ENCODE results near the gene C2orf81.
"Not testable (repeated sequence)": the region's sequence is repeated elsewhere in the genome, so short reads cannot be mapped to it uniquely, and the experiment has no call there.

The C2orf81 gene

DNA sequence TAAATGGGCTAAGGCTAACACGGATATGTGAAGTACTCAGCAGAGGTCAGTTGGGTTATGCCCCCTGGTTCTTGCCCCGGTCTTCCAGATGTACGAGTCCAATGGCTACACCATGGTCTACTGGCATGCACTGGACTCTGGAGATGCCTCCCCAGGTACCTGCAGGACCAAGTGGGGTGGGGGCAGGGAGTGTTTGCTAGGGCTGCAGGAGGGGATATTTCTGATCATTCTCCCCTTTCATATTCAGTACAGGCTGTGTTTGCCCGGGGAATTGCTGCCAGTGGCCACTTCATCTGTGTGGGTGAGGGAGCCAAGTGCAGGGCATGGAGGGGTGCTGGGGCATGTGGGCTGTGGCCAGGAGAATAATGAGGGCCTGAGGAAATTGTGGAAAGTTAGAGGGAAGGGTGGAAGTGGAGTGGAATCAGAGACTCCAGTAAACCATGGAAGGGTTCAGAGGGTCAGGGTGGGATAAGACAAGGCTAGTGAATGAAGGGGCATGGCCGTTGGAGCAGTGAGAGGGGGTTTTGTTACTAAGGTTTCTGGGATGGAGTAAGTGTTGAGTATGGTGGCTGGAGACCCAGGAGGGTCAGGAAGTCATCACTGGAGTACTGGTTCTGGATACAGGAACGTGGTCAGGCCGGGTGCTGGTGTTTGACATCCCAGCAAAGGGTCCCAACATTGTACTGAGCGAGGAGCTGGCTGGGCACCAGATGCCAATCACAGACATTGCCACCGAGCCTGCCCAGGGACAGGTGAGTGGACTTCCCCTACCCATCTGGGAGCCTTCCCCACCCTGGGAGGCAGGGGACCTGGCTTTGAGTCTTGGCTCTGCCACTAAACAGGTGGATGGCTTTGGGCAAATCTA, 2.0 kb upstream of the C2orf81 start:
- DNase-seq (ENCODE audit: low read depth): no peak

DNA sequence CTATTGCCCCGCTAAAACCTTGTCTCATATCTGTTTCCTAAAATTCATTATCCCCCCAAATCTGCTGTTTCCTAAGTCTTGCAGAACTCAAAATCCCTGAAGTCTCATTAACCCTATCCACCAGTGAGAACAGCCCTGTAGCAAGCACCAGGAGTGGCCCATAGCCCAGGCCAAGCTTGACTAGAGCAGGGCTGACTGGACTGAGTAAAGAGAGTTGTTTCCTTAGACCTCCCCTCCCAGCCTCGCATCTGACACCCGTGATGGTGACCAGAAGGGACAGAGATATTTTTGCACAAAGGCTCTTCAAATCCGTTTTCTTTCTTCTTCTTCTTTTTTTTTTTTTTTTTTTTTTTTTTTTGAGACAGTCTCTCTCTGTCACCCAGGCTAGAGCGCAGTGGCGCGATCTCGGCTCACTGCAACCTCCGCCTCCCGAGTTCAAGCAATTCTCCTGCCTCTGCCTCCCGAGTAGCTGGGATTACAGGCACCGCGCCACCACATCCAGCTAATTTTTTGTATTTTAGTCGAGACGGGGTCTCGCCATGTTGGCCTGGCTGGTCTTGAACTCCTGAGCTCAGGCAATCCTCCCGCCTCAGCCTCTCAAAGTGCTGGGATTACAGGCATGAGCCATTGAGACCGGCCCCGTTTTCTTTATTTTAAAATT, 846 bp downstream of the C2orf81 start:
- not testable (repeated sequence) for DNase-seq (ENCODE audit: low read depth)

DNA sequence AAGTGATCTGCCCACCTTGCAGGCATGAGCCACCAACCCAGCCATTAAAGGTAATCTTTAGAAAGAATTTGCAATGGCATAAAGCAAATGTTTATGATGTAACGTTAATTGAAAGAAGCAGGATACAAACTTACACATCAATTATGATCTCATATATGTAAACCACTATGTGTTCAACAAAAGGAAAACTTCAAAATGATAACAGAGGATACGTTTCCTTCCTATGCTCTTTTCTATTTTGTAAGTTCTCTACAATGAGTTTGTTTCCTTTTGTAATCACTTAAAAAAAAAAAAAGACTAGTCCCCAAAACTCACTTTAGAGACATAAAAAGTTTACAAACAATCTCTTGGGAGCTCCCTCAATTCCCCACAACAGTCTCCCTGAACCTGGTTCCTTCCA, 1.4 kb downstream of the C2orf81 start:
- DNase-seq (ENCODE audit: low read depth): no peak

GRCh38 chr2:74419345-74419744, 2.1 kb downstream of the C2orf81 start:
- no peak for DNase-seq (ENCODE audit: low read depth)

GRCh38 chr2:74418312-74418711, 3.1 kb downstream of the C2orf81 start:
- DNase-seq (ENCODE audit: low read depth): no peak

DNA sequence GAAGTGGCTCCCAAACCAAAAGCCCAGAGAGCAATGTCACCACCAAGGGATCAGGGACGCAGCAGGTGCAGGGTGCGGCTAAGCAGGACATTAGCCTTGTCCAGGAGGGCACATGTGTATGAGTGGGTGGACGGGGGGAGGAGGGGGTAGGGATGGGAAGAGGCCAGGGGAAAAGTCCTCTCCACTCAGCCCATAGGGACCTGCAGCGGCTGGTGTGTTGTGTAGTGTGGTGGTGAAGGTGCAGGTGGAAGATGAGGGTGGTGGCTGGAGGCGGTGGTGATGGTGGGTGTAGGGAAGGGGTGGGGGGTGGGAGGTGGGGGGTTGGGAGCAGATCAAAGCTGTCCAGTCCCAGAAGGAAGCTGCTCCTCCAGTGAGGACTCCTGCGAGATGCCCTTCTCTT, 3.7 kb downstream of the C2orf81 start:
- DNase-seq (ENCODE audit: low read depth): no peak

DNA sequence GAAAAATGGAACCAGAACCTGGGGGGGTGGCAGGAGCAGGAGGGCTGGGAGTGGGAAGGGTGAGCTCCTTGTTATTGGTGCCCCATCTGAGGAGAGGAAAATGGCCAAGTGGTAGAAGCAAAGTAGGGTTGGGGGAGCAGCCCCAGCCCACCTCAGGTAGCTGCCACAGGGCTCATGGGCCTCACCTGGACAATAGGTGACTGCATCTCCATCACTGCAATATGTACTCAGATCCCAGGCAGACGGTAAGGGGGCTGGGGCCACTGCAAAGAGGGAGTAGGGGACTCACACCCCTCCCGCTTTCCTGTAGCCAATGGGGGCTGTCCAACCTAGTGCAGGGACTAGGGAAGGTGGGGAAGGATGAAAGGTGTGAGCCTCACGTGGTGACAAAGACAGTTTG, 4.2 kb downstream of the C2orf81 start:
- DNase-seq (ENCODE audit: low read depth): no peak

- no peak for DNase-seq (ENCODE audit: low read depth)
Observed at GRCh38 chr2:74416778-74417177, 4.6 kb downstream of the C2orf81 start.

- no peak for DNase-seq (ENCODE audit: low read depth)
Observed at GRCh38 chr2:74415762-74416395, 5.5 kb downstream of the C2orf81 start.

GRCh38 chr2:74414881-74415761, 6.3 kb downstream of the C2orf81 start:
- no peak for DNase-seq (ENCODE audit: low read depth)

DNA sequence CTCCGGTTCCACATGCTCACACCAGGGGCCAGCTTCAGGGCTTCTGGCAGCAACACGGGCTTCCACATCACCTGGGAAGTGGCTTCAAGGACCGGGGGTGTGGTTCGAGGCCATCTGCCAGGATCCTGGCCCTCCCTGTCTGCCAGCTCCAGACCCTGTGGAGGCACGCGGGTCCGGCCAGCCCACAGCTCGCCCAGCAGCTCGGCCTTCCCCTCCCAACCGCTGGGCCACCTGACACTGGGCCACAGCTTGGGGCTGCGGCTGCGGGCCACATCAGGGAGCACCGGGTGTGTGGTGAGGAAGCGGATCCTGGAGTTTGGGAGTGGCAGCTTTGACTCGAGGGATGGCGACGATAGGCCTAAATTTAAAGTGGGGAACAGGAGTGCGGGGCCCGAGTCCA, 7.0 kb downstream of the C2orf81 start:
- DNase-seq (ENCODE audit: low read depth): no peak

DNA sequence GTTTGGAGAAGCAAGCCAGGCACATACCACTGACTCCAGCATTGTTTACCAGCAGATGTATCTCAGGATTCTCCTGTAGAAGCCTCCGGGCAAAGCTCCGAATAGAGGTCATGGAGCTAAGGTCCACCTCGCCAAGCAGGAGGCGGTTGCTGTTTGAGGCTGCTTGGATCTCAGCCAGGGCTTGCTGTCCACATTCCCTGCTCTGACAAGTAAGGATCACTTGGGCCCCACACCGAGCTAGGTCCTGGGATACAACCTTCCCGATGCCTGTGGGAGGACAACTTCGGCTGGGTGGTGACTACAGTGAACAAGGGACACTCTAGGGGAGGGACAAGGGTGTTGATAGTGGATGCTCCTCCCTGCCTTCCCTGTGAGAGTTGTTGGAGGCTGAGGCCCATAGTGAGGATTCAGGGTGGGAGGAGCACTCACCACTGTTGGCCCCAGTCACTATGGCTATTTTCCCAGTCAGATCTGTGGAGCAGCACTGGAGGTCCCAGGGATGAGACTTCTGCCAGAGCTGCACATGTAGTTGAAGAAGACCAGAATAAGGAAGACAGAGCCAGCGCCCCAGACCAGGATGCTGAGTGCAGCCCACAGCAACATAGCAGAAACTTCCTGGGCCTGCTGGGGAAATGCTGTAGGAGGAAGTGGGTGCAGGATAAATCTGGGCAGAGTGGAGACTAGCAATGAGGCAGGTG, 8.3 kb downstream of the C2orf81 start:
- DNase-seq (ENCODE audit: low read depth): no peak

DNA sequence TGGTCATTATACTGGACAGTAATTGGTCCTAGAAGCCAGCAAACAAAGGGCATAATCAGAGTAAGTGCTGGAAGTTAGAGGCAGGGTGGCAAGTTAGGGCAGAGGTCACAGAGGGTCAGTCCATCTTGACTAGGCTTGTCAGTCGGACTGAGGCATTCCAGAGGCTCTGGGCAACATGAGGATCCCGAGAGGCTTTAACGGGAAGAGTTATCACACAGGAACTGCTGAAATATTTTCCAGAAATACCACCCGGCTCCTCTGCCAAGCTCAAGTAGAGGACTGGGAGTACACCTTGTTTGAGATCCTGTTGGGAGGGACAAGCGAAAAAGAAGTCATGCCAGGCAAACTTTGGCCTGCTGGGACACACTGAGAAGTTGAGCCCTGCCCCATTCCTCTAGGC, 13.7 kb downstream of the C2orf81 start:
- no peak for DNase-seq (ENCODE audit: low read depth)

- no peak for DNase-seq (ENCODE audit: low read depth)
Observed at GRCh38 chr2:74406035-74406434, 15.4 kb downstream of the C2orf81 start.

DNA sequence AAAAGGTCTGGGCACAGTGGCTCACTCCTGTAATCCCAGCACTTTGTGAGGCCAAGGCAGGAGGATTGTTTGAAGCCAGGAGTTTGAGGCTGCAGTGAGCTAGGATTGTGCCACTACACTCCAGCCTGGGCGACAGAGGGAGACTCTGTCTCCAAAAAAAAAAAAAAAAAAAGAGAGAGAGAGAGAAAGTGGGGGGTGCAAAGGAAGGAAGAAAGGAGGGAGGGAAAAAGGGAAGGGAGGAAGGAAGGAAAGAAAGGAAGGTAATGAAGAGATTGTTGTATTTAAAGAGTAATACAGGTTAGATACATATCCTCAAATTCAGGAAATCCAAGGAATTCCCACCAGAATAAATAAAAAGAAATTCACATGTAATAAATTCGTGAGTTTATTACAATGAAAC, 19.5 kb downstream of the C2orf81 start:
- no peak for DNase-seq (ENCODE audit: low read depth)

GRCh38 chr2:74399785-74400184, 21.6 kb downstream of the C2orf81 start:
- DNase-seq (ENCODE audit: low read depth): no peak

GRCh38 chr2:74396149-74396548, 25.3 kb downstream of the C2orf81 start:
- DNase-seq (ENCODE audit: low read depth): no peak

- no peak for DNase-seq (ENCODE audit: low read depth)
Observed at GRCh38 chr2:74393525-74393924, 27.9 kb downstream of the C2orf81 start.

- no peak for DNase-seq (ENCODE audit: low read depth)
Observed at GRCh38 chr2:74392449-74392743, 29.0 kb downstream of the C2orf81 start.

DNA sequence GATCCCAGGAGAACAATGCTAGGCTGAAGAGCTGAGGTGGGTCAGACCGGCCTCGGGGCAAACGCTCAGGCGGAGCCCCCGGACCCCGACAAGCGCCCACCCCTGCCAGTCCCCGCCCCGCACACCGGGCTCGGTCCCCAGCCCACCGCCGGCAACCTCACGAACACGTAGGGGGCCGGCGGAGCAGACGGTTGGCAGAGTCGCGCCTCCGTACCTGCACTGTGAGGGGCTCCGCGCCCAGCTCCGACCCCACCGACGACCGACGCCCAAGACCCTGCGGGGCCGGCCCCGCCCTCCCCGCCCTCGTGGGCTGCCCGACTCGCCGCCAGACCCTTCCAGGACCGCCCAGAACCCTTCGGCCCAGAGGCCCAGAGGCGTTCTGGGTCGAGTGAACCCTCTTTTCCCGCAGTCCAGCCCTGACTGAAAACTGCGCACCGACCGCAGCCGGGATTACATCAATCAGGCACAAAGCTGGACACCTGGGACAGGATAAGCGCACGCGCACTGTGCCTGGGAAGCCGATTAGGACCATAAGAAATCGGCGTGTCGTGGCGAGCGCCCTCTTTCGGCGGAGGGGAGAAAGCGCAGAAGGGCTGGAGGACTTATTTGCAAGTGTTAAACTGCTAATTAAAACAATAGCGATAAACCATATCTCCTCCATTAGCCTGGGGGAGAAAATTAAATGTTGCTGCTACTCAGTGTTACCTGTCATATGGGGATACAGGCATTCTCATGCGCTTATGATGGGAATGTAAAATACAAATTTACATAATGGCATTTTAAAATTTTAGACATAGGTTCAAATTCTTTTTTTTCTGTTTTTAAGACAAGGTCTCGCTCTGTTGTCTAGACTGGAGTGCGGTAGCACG, 29.6 kb downstream of the C2orf81 start:
- DNase-seq (ENCODE audit: low read depth): peak; percentile 99

GRCh38 chr2:74391209-74391579, 30.2 kb downstream of the C2orf81 start:
- DNase-seq (ENCODE audit: low read depth): no peak
